ENCODE results near the gene GLCE.
"Not testable (repeated sequence)": the region's sequence is repeated elsewhere in the genome, so short reads cannot be mapped to it uniquely, and the experiment has no call there.

The GLCE gene

GRCh38 chr15:69153046-69153445 lies 7.4 kb upstream of the GLCE start:
- no peak for TF ChIP-seq CTCF (IDR thresholded peaks at IDR 0.05; ENCODE audit: low read depth, low read length)
- no peak for DNase-seq (ENCODE audit: extremely low read depth, low read depth)

- not testable (repeated sequence) for DNase-seq (ENCODE audit: extremely low read depth, low read depth)
Observed at GRCh38 chr15:69153587-69153986, 6.8 kb upstream of the GLCE start.

GRCh38 chr15:69154078-69154477 lies 6.4 kb upstream of the GLCE start:
- no peak for TF ChIP-seq CTCF (IDR thresholded peaks at IDR 0.05; ENCODE audit: low read depth, low read length)
- DNase-seq (ENCODE audit: extremely low read depth, low read depth): no peak

GRCh38 chr15:69154684-69155083 lies 5.8 kb upstream of the GLCE start:
- no peak for DNase-seq (ENCODE audit: extremely low read depth, low read depth)

GRCh38 chr15:69156736-69157381 lies 3.6 kb upstream of the GLCE start:
- TF ChIP-seq CTCF (IDR thresholded peaks at IDR 0.05; ENCODE audit: low read depth, low read length): no peak
- no peak for DNase-seq (ENCODE audit: extremely low read depth, low read depth)

More at GRCh38 chr15:69154684-69155083, 5.8 kb upstream of the GLCE start:
- TF ChIP-seq CTCF (IDR thresholded peaks at IDR 0.05; ENCODE audit: low read depth, low read length): no peak

- no peak for DNase-seq (ENCODE audit: extremely low read depth, low read depth)
- TF ChIP-seq CTCF (IDR thresholded peaks at IDR 0.05; ENCODE audit: low read depth, low read length): no peak
Observed at GRCh38 chr15:69158201-69158842, 2.1 kb upstream of the GLCE start.

- DNase-seq (ENCODE audit: extremely low read depth, low read depth): no peak
- TF ChIP-seq CTCF (IDR thresholded peaks at IDR 0.05; ENCODE audit: low read depth, low read length): no peak
Observed at GRCh38 chr15:69158843-69159240, 1.6 kb upstream of the GLCE start.

GRCh38 chr15:69159805-69160140 lies 662 bp upstream of the GLCE start:
- no peak for DNase-seq (ENCODE audit: extremely low read depth, low read depth)
- TF ChIP-seq CTCF (IDR thresholded peaks at IDR 0.05; ENCODE audit: low read depth, low read length): no peak

Data from AG09319 (cell line).